Measurements from ENCODE around the gene SPATA18.

The SPATA18 gene

GRCh38 chr4:52112411-52112810, 61.3 kb downstream of the SPATA18 start:
- Histone ChIP-seq H3K36me3 (ENCODE audit: control insufficient read depth in 1 of 2, insufficient read depth in 2 of 2, low read depth in 1 of 2, low read length in 2 of 2) (no peaks in the 10 kb centered on the region), H3K4me2 (ENCODE audit: low read length, poor library complexity, severe bottlenecking) (no peak overlapping the region), H3K27ac (ENCODE audit: low read length, poor library complexity, severe bottlenecking) (no peak overlapping the region), H3K27me3 (ENCODE audit: control insufficient read depth in 1 of 2, insufficient read depth in 1 of 2, low read length in 2 of 2) (no peaks in the 10 kb centered on the region), H3K4me1 (ENCODE audit: control insufficient read depth, insufficient read depth, low read depth, low read length) (no peaks in the 10 kb centered on the region), H2AFZ (ENCODE audit: low read depth, low read length) (no peak overlapping the region), H4K8ac (ENCODE audit: low read length) (no peak overlapping the region), H3K79me1 (replicated peaks; ENCODE audit: low read length, poor library complexity, severe bottlenecking) (no peaks in the 10 kb centered on the region), H3K23ac (ENCODE audit: low read length in 2 of 2) (no peak overlapping the region), H2BK12ac (ENCODE audit: low read length in 2 of 2) (no peak overlapping the region), H3K9me3 (ENCODE audit: control insufficient read depth, low read length) (peaks cover 10% of the 10 kb centered on the region), H2BK120ac (ENCODE audit: low read depth, low read length) (no peak overlapping the region), H3K14ac (ENCODE audit: low read length in 2 of 2) (no peak overlapping the region), H2BK5ac (ENCODE audit: low read depth, low read length, poor library complexity, severe bottlenecking) (no peak overlapping the region), H2BK15ac (ENCODE audit: low read depth, poor library complexity, severe bottlenecking) (no peak overlapping the region), H4K91ac (ENCODE audit: low read length) (no peak overlapping the region), H2AK5ac (ENCODE audit: low read length, severe bottlenecking) (no peak overlapping the region), H3K4me3 (ENCODE audit: insufficient read depth in 1 of 2, low read depth in 1 of 2, low read length in 2 of 2) (no peak overlapping the region), H3K18ac (ENCODE audit: low read depth in 1 of 2, low read length in 2 of 2) (no peak overlapping the region), H3K4ac (ENCODE audit: low read depth in 1 of 2, low read length in 2 of 2) (no peak overlapping the region), H3K9ac (ENCODE audit: low read length) (no peak overlapping the region)
- WGBS, result 90% methylated on average over 1 of the region's 1 CpG
- no peak for DNase-seq

- Histone ChIP-seq H3K18ac (ENCODE audit: low read depth in 1 of 2, low read length in 2 of 2) (no peak overlapping the region), H2AK5ac (ENCODE audit: low read length, severe bottlenecking) (no peak overlapping the region), H3K9me3 (ENCODE audit: control insufficient read depth, low read length) (no peaks in the 10 kb centered on the region), H3K4me2 (ENCODE audit: low read length, poor library complexity, severe bottlenecking) (no peak overlapping the region), H3K4me3 (ENCODE audit: insufficient read depth in 1 of 2, low read depth in 1 of 2, low read length in 2 of 2) (no peak overlapping the region), H4K91ac (ENCODE audit: low read length) (no peak overlapping the region), H3K36me3 (ENCODE audit: control insufficient read depth in 1 of 2, insufficient read depth in 2 of 2, low read depth in 1 of 2, low read length in 2 of 2) (no peaks in the 10 kb centered on the region), H3K14ac (ENCODE audit: low read length in 2 of 2) (no peak overlapping the region), H4K8ac (ENCODE audit: low read length) (no peak overlapping the region), H2BK12ac (ENCODE audit: low read length in 2 of 2) (no peak overlapping the region), H3K4me1 (ENCODE audit: control insufficient read depth, insufficient read depth, low read depth, low read length) (no peaks in the 10 kb centered on the region), H3K23ac (ENCODE audit: low read length in 2 of 2) (no peak overlapping the region), H3K9ac (ENCODE audit: low read length) (no peak overlapping the region), H2BK5ac (ENCODE audit: low read depth, low read length, poor library complexity, severe bottlenecking) (no peak overlapping the region), H3K79me1 (replicated peaks; ENCODE audit: low read length, poor library complexity, severe bottlenecking) (no peaks in the 10 kb centered on the region), H3K4ac (ENCODE audit: low read depth in 1 of 2, low read length in 2 of 2) (no peak overlapping the region), H2BK120ac (ENCODE audit: low read depth, low read length) (no peak overlapping the region), H3K27me3 (ENCODE audit: control insufficient read depth in 1 of 2, insufficient read depth in 1 of 2, low read length in 2 of 2) (no peaks in the 10 kb centered on the region), H3K27ac (ENCODE audit: low read length, poor library complexity, severe bottlenecking) (no peak overlapping the region), H2AFZ (ENCODE audit: low read depth, low read length) (no peak overlapping the region), H2BK15ac (ENCODE audit: low read depth, poor library complexity, severe bottlenecking) (no peak overlapping the region)
- no peak for DNase-seq
- WGBS, result 100% methylated on average over 1 of the region's 2 CpGs
Measured at GRCh38 chr4:52116641-52117040, 65.5 kb downstream of the SPATA18 start.

DNA sequence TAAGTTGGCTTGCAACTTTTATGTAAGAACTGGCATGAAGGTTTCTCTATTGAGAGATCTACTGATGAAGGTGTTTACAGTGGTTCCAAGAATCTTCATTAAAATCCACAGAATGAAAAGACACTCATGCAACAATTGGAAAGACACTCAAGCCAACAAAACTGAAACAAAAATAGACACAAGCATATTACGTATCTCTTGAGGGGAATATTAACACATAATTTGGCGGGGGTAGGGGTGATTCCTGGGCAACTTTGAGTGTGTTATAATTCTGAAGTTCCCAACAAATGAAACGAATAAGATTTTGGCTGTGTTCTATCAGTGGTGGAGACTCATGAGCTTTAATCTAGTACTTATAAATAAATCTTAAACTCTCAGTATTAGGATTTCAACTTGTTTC, 75.1 kb downstream of the SPATA18 start:
- Histone ChIP-seq H4K8ac (ENCODE audit: low read length) (no peak overlapping the region), H3K4me1 (ENCODE audit: control insufficient read depth, insufficient read depth, low read depth, low read length) (no peaks in the 10 kb centered on the region), H3K18ac (ENCODE audit: low read depth in 1 of 2, low read length in 2 of 2) (no peak overlapping the region), H2AFZ (ENCODE audit: low read depth, low read length) (no peak overlapping the region), H3K4me2 (ENCODE audit: low read length, poor library complexity, severe bottlenecking) (no peak overlapping the region), H2BK120ac (ENCODE audit: low read depth, low read length) (no peak overlapping the region), H3K36me3 (ENCODE audit: control insufficient read depth in 1 of 2, insufficient read depth in 2 of 2, low read depth in 1 of 2, low read length in 2 of 2) (no peaks in the 10 kb centered on the region), H3K9ac (ENCODE audit: low read length) (no peak overlapping the region), H3K79me1 (replicated peaks; ENCODE audit: low read length, poor library complexity, severe bottlenecking) (no peaks in the 10 kb centered on the region), H2AK5ac (ENCODE audit: low read length, severe bottlenecking) (no peak overlapping the region), H3K14ac (ENCODE audit: low read length in 2 of 2) (no peak overlapping the region), H3K27ac (ENCODE audit: low read length, poor library complexity, severe bottlenecking) (no peak overlapping the region), H3K4ac (ENCODE audit: low read depth in 1 of 2, low read length in 2 of 2) (no peak overlapping the region), H3K23ac (ENCODE audit: low read length in 2 of 2) (no peak overlapping the region), H3K27me3 (ENCODE audit: control insufficient read depth in 1 of 2, insufficient read depth in 1 of 2, low read length in 2 of 2) (no peaks in the 10 kb centered on the region), H2BK15ac (ENCODE audit: low read depth, poor library complexity, severe bottlenecking) (no peak overlapping the region), H2BK12ac (ENCODE audit: low read length in 2 of 2) (no peak overlapping the region), H2BK5ac (ENCODE audit: low read depth, low read length, poor library complexity, severe bottlenecking) (no peak overlapping the region), H4K91ac (ENCODE audit: low read length) (no peak overlapping the region), H3K4me3 (ENCODE audit: insufficient read depth in 1 of 2, low read depth in 1 of 2, low read length in 2 of 2) (no peak overlapping the region), H3K9me3 (ENCODE audit: control insufficient read depth, low read length) (no peaks in the 10 kb centered on the region)
- DNase-seq, result no peak
- no CpG with 5 or more reads among the region's 3 CpGs for WGBS

GRCh38 chr4:52126966-52127365, 75.9 kb downstream of the SPATA18 start:
- no peak overlapping the region for H2BK15ac ChIP-seq (ENCODE audit: low read depth, poor library complexity, severe bottlenecking)
- no peaks in the 10 kb centered on the region for H3K79me1 ChIP-seq (replicated peaks; ENCODE audit: low read length, poor library complexity, severe bottlenecking)
- no peak overlapping the region for H3K4me3 ChIP-seq (ENCODE audit: insufficient read depth in 1 of 2, low read depth in 1 of 2, low read length in 2 of 2)
- no peak overlapping the region for H3K23ac ChIP-seq (ENCODE audit: low read length in 2 of 2)
- no peak overlapping the region for H4K91ac ChIP-seq (ENCODE audit: low read length)
- H4K8ac ChIP-seq (ENCODE audit: low read length), result no peak overlapping the region
- no peak overlapping the region for H3K27ac ChIP-seq (ENCODE audit: low read length, poor library complexity, severe bottlenecking)
- no peak overlapping the region for H2BK5ac ChIP-seq (ENCODE audit: low read depth, low read length, poor library complexity, severe bottlenecking)
- DNase-seq, result peak; percentile 35
- no peaks in the 10 kb centered on the region for H3K9me3 ChIP-seq (ENCODE audit: control insufficient read depth, low read length)
- H3K14ac ChIP-seq (ENCODE audit: low read length in 2 of 2), result no peak overlapping the region
- no peak overlapping the region for H3K18ac ChIP-seq (ENCODE audit: low read depth in 1 of 2, low read length in 2 of 2)
- H3K9ac ChIP-seq (ENCODE audit: low read length), result no peak overlapping the region
- H2BK12ac ChIP-seq (ENCODE audit: low read length in 2 of 2), result no peak overlapping the region
- H2AK5ac ChIP-seq (ENCODE audit: low read length, severe bottlenecking), result no peak overlapping the region
- H3K4ac ChIP-seq (ENCODE audit: low read depth in 1 of 2, low read length in 2 of 2), result no peak overlapping the region
- H3K36me3 ChIP-seq (ENCODE audit: control insufficient read depth in 1 of 2, insufficient read depth in 2 of 2, low read depth in 1 of 2, low read length in 2 of 2), result no peaks in the 10 kb centered on the region
- WGBS, result 19% methylated on average over 3 of the region's 5 CpGs
- H3K27me3 ChIP-seq (ENCODE audit: control insufficient read depth in 1 of 2, insufficient read depth in 1 of 2, low read length in 2 of 2), result no peaks in the 10 kb centered on the region
- H3K4me1 ChIP-seq (ENCODE audit: control insufficient read depth, insufficient read depth, low read depth, low read length), result no peaks in the 10 kb centered on the region
- H2BK120ac ChIP-seq (ENCODE audit: low read depth, low read length), result no peak overlapping the region
- no peak overlapping the region for H3K4me2 ChIP-seq (ENCODE audit: low read length, poor library complexity, severe bottlenecking)
- no peak overlapping the region for H2AFZ ChIP-seq (ENCODE audit: low read depth, low read length)

Data from mesenchymal stem cell (in vitro differentiated cells and primary cell).